ENCODE results near the gene CPLX4. TPM values are rescaled to one million over a fixed set of nuclear protein-coding genes. Genes with fewer than 3 reads are reported as not detected.

Gene CPLX4
- total and polyA plus RNA-seq, 2 donors (not counting 1 experiment from before 2014, with no cell fraction given) = not detected

DNA sequence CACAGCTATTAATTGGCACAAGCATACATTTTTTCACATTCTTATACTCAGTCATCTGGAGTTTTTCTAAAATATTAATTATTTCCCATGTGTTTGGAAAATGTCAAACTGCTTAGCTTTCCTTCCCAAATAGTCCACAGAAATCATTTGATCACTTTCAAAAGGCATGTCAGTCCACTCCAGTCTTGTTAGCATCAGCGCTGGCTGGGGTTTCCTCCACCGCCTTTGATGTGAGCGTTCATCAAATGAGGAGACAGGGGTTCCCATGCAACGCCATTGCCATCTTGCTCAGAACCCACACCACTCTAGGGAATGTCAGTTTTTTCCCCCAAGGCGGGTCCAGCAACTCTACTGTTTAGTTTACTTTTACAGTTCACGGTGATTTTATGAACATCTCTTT lies 32.1 kb downstream of the CPLX4 start:
- no peaks in the 10 kb centered on the region for H4K20me1 ChIP-seq (ENCODE audit: control insufficient read depth, extremely low read depth, insufficient read depth, low read length)
- no peak overlapping the region for H2AFZ ChIP-seq (ENCODE audit: low read length)
- H3K4me1 ChIP-seq (ENCODE audit: control insufficient read depth, extremely low read depth, insufficient read depth, low read length) = no peaks in the 10 kb centered on the region
- H3K9ac ChIP-seq (ENCODE audit: insufficient read depth, low read length) = no peak overlapping the region
- H3K9me3 ChIP-seq (ENCODE audit: control insufficient read depth, insufficient read depth, low read depth, low read length) = no peaks in the 10 kb centered on the region
- H3K4me3 ChIP-seq (replicated peaks in 1 of 4; ENCODE audit: control extremely low read depth in 1 of 4, insufficient read depth in 1 of 4, low read depth in 3 of 4, low read length in 4 of 4) = no peak overlapping the region
- peaks cover 25% of the 10 kb centered on the region for H3K27me3 ChIP-seq (ENCODE audit: control insufficient read depth, insufficient read depth, low read length)
- no peak for DNase-seq (ENCODE audit: low read depth in 2 of 2)
- H3K79me2 ChIP-seq (ENCODE audit: control insufficient read depth, insufficient read depth, low read length) = no peaks in the 10 kb centered on the region
- no peak overlapping the region for H3K4me2 ChIP-seq (ENCODE audit: extremely low read depth, insufficient read depth, low read length)
- TF ChIP-seq EZH2 (IDR thresholded peaks at IDR 0.05; ENCODE audit: low read length, missing control alignments) (no peak), CTCF (conservative IDR thresholded peaks at IDR 0.05 in 1 of 2, IDR thresholded peaks at IDR 0.05 in 1 of 2; ENCODE audit: low read depth in 1 of 2, low read length in 2 of 2) (no peak)
- no peak overlapping the region for H3K27ac ChIP-seq (ENCODE audit: insufficient read depth, low read length)
- H3K36me3 ChIP-seq (ENCODE audit: control insufficient read depth, insufficient read depth, low read length) = no peaks in the 10 kb centered on the region

- no peaks in the 10 kb centered on the region for H3K36me3 ChIP-seq (ENCODE audit: control insufficient read depth, insufficient read depth, low read length)
- H3K79me2 ChIP-seq (ENCODE audit: control insufficient read depth, insufficient read depth, low read length) = no peaks in the 10 kb centered on the region
- no peaks in the 10 kb centered on the region for H3K9me3 ChIP-seq (ENCODE audit: control insufficient read depth, insufficient read depth, low read depth, low read length)
- H3K4me1 ChIP-seq (ENCODE audit: control insufficient read depth, extremely low read depth, insufficient read depth, low read length) = no peaks in the 10 kb centered on the region
- no peak overlapping the region for H3K27ac ChIP-seq (ENCODE audit: insufficient read depth, low read length)
- H3K27me3 ChIP-seq (ENCODE audit: control insufficient read depth, insufficient read depth, low read length) = peaks cover 30% of the 10 kb centered on the region
- H4K20me1 ChIP-seq (ENCODE audit: control insufficient read depth, extremely low read depth, insufficient read depth, low read length) = no peaks in the 10 kb centered on the region
- no peak overlapping the region for H3K9ac ChIP-seq (ENCODE audit: insufficient read depth, low read length)
- no peak overlapping the region for H3K4me3 ChIP-seq (replicated peaks in 1 of 4; ENCODE audit: control extremely low read depth in 1 of 4, insufficient read depth in 1 of 4, low read depth in 3 of 4, low read length in 4 of 4)
- no peak for DNase-seq (ENCODE audit: low read depth in 2 of 2)
- no peak for TF ChIP-seq CTCF (conservative IDR thresholded peaks at IDR 0.05 in 1 of 2, IDR thresholded peaks at IDR 0.05 in 1 of 2; ENCODE audit: low read depth in 1 of 2, low read length in 2 of 2)
- TF ChIP-seq EZH2 (IDR thresholded peaks at IDR 0.05; ENCODE audit: low read length, missing control alignments) = no peak
- H3K4me2 ChIP-seq (ENCODE audit: extremely low read depth, insufficient read depth, low read length) = no peak overlapping the region
- H2AFZ ChIP-seq (ENCODE audit: low read length) = no peak overlapping the region
Observed at GRCh38 chr18:59282341-59282740, 36.1 kb downstream of the CPLX4 start.

DNA sequence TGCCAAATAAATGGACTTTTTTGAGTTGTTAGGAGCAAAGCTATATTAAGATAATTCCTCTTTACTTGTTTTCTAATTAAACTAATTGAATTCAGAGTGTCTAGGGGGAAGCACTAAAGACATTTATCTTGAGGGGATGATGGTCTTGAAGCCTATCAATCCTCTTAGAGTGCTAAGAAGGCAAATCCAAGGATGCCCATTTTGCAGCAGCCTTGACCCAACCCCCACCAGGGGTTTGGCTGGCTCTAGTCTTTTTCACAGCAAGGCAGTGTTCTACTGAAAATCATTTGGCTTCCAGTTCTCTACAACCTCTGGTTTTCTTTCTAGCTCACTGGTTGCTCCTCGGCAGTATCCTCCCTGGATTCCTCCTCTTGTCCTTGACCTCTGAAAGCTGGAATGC lies 38.7 kb downstream of the CPLX4 start:
- peaks cover 29% of the 10 kb centered on the region for H3K27me3 ChIP-seq (ENCODE audit: control insufficient read depth, insufficient read depth, low read length)
- no peak for TF ChIP-seq EZH2 (IDR thresholded peaks at IDR 0.05; ENCODE audit: low read length, missing control alignments)
- no peak for TF ChIP-seq CTCF (conservative IDR thresholded peaks at IDR 0.05 in 1 of 2, IDR thresholded peaks at IDR 0.05 in 1 of 2; ENCODE audit: low read depth in 1 of 2, low read length in 2 of 2)
- H3K4me2 ChIP-seq (ENCODE audit: extremely low read depth, insufficient read depth, low read length) = no peak overlapping the region

More for the DNA sequence above, 38.7 kb downstream of the CPLX4 start:
- Histone ChIP-seq H3K27ac (ENCODE audit: insufficient read depth, low read length) (no peak overlapping the region), H3K79me2 (ENCODE audit: control insufficient read depth, insufficient read depth, low read length) (no peaks in the 10 kb centered on the region), H3K4me1 (ENCODE audit: control insufficient read depth, extremely low read depth, insufficient read depth, low read length) (no peaks in the 10 kb centered on the region), H3K9ac (ENCODE audit: insufficient read depth, low read length) (no peak overlapping the region), H3K9me3 (ENCODE audit: control insufficient read depth, insufficient read depth, low read depth, low read length) (no peaks in the 10 kb centered on the region), H3K4me3 (replicated peaks in 1 of 4; ENCODE audit: control extremely low read depth in 1 of 4, insufficient read depth in 1 of 4, low read depth in 3 of 4, low read length in 4 of 4) (no peak overlapping the region), H2AFZ (ENCODE audit: low read length) (no peak overlapping the region), H4K20me1 (ENCODE audit: control insufficient read depth, extremely low read depth, insufficient read depth, low read length) (no peaks in the 10 kb centered on the region), H3K36me3 (ENCODE audit: control insufficient read depth, insufficient read depth, low read length) (no peaks in the 10 kb centered on the region)
- DNase-seq (ENCODE audit: low read depth in 2 of 2) = no peak
